Neural progenitor cell (in vitro differentiated cells): ENCODE data around the gene WNT3A. TPM values are rescaled to one million over a fixed set of nuclear protein-coding genes. Genes with fewer than 3 reads are reported as not detected.

Experiments used
- DNase-seq: peaks from one replicate; pipeline ENCODE4 v3.0.0-alpha.2; 2016; ENCODE audit warnings: low spot score
- H2AFZ ChIP-seq: fragments of 200-600 bp; sonication (generic); replicated peaks from 2 replicates; pipeline ENCODE4 v1.6.1; 2016; ENCODE audit warnings: antibody characterized with exemption
- H3F3A ChIP-seq: fragments of 200-600 bp; sonication (generic); 2 replicates; pipeline ENCODE4 v1.6.1; 2016; ENCODE audit warnings: antibody characterized with exemption, low read depth
- H3K27ac ChIP-seq: fragments of 200-600 bp; sonication (generic); 2 replicates; pipeline ENCODE4 v1.5.1; 2016; ENCODE audit warnings: mild to moderate bottlenecking
- H3K27me3 ChIP-seq: fragments of 200-600 bp; sonication (generic); 2 replicates; pipeline ENCODE4 v1.6.1; 2016; ENCODE audit warnings: mild to moderate bottlenecking, moderate library complexity
- H3K36me3 ChIP-seq: fragments of 200-600 bp; sonication (generic); 2 replicates; pipeline ENCODE4 v1.5.1; 2016
- H3K4me1 ChIP-seq: fragments of 200-600 bp; sonication (generic); 2 replicates; pipeline ENCODE4 v1.6.1; 2016; ENCODE audit warnings: mixed run types
- H3K4me2 ChIP-seq: fragments of 200-600 bp; sonication (generic); 2 replicates; pipeline ENCODE4 v1.6.1; 2016
- H3K4me3 ChIP-seq: fragments of 200-600 bp; sonication (generic); 2 replicates; pipeline ENCODE4 v1.5.1; 2016
- H3K79me2 ChIP-seq: fragments of 200-600 bp; sonication (generic); 2 replicates; pipeline ENCODE4 v1.6.1; 2016; ENCODE audit warnings: low read depth
- H3K9ac ChIP-seq: fragments of 200-600 bp; sonication (generic); 2 replicates; pipeline ENCODE4 v1.6.1; 2016
- H3K9me3 ChIP-seq: fragments of 200-600 bp; sonication (generic); 2 replicates; pipeline ENCODE4 v1.5.1; 2016; ENCODE audit warnings: low read depth
- H4K20me1 ChIP-seq: fragments of 200-600 bp; sonication (generic); 2 replicates; pipeline ENCODE4 v1.6.1; 2016; ENCODE audit warnings: low read depth
- H3K27ac Mint-ChIP-seq: 3 replicates; pipeline ENCODE4 v1.8.0; 2021; ENCODE audit warnings: mixed read lengths
- H3K27me3 Mint-ChIP-seq: 2 replicates; pipeline ENCODE4 v1.8.0; 2022; ENCODE audit warnings: low read depth, mild to moderate bottlenecking, inconsistent platforms, moderate library complexity, mixed read lengths; ENCODE audit not compliant: insufficient read depth
- H3K36me3 Mint-ChIP-seq: 3 replicates; pipeline ENCODE4 v1.8.0; 2021; ENCODE audit warnings: mixed read lengths
- H3K4me1 Mint-ChIP-seq: 3 replicates; pipeline ENCODE4 v1.8.0; 2021; ENCODE audit warnings: mixed read lengths
- H3K4me3 Mint-ChIP-seq: 3 replicates; pipeline ENCODE4 v1.8.0; 2021; ENCODE audit warnings: mild to moderate bottlenecking, moderate library complexity, mixed read lengths
- H3K9me3 Mint-ChIP-seq: 3 replicates; pipeline ENCODE4 v1.8.0; 2020; ENCODE audit warnings: mixed read lengths
- CTCF ChIP-seq: fragments of 200-600 bp; sonication (generic); IDR thresholded peaks from 2 replicates; pipeline ENCODE4 v1.5.1; 2017; ENCODE audit warnings: antibody characterized with exemption, mild to moderate bottlenecking
- EZH2 ChIP-seq: fragments of 200-600 bp; sonication (generic); IDR thresholded peaks from 2 replicates; pipeline ENCODE4 v1.6.1; 2017; ENCODE audit warnings: antibody characterized with exemption, mild to moderate bottlenecking, moderate library complexity
- EZH2phosphoT487 ChIP-seq: fragments of 200-600 bp; sonication (generic); IDR thresholded peaks from 2 replicates; pipeline ENCODE4 v1.6.1; 2017; ENCODE audit warnings: antibody characterized with exemption
- total RNA-seq: library from RNA; depleted of rRNA; stranded (reverse); fragments of >200 nt; gene quantifications from 2 replicates; pipeline ENCODE4 v1.2.3, GENCODE V29; 2015; ENCODE audit warnings: low replicate concordance

The WNT3A gene
- total RNA-seq, 1 donor from 2014 or later: not detected

- Mint-ChIP-seq H3K36me3 (no peaks in the 10 kb centered on the region), H3K27ac (no peak overlapping the region), H3K9me3 (no peaks in the 10 kb centered on the region), H3K4me3 (no peak overlapping the region), H3K4me1 (peaks cover 13% of the 10 kb centered on the region), H3K27me3 (peaks cover 17% of the 10 kb centered on the region)
- H2AFZ ChIP-seq: no peak overlapping the region
- no peaks in the 10 kb centered on the region for H3F3A ChIP-seq
- DNase-seq: no peak
- H3K4me3 ChIP-seq: no peak overlapping the region
- H3K9ac ChIP-seq: no peak overlapping the region
- peaks cover 11% of the 10 kb centered on the region for H4K20me1 ChIP-seq
- H3K36me3 ChIP-seq: no peaks in the 10 kb centered on the region
- H3K9me3 ChIP-seq: no peaks in the 10 kb centered on the region
- peaks cover 98% of the 10 kb centered on the region for H3K27me3 ChIP-seq
- H3K79me2 ChIP-seq: no peaks in the 10 kb centered on the region
- no peak overlapping the region for H3K27ac ChIP-seq
- TF ChIP-seq EZH2: no peak
- no peak overlapping the region for H3K4me2 ChIP-seq
- peaks cover 9% of the 10 kb centered on the region for H3K4me1 ChIP-seq
These were observed 63.4 kb downstream of the WNT3A start for GRCh38 chr1:228070173-228070572.

- Histone ChIP-seq H3F3A (no peaks in the 10 kb centered on the region), H3K4me2 (no peak overlapping the region), H2AFZ (no peak overlapping the region), H4K20me1 (peaks cover 11% of the 10 kb centered on the region), H3K27me3 (peaks cover 98% of the 10 kb centered on the region), H3K27ac (no peak overlapping the region), H3K9ac (no peak overlapping the region), H3K4me1 (peaks cover 9% of the 10 kb centered on the region), H3K9me3 (no peaks in the 10 kb centered on the region), H3K4me3 (no peak overlapping the region), H3K79me2 (no peaks in the 10 kb centered on the region), H3K36me3 (no peaks in the 10 kb centered on the region)
- H3K27me3 Mint-ChIP-seq: peaks cover 13% of the 10 kb centered on the region
- H3K36me3 Mint-ChIP-seq: no peaks in the 10 kb centered on the region
- peak; percentile 4 for TF ChIP-seq EZH2phosphoT487
- no peak for TF ChIP-seq EZH2
- TF ChIP-seq CTCF: no peak
- DNase-seq: no peak
- no peaks in the 10 kb centered on the region for H3K9me3 Mint-ChIP-seq
- peaks cover 20% of the 10 kb centered on the region for H3K4me1 Mint-ChIP-seq
- H3K4me3 Mint-ChIP-seq: no peak overlapping the region
- H3K27ac Mint-ChIP-seq: no peak overlapping the region
These were observed 64.1 kb downstream of the WNT3A start for GRCh38 chr1:228070851-228071250.

GRCh38 chr1:228071839-228072657 is 65.2 kb downstream of the WNT3A start:
- Histone ChIP-seq H3K27me3 (peaks cover 96% of the 10 kb centered on the region), H3F3A (no peaks in the 10 kb centered on the region), H3K27ac (no peak overlapping the region), H4K20me1 (peaks cover 13% of the 10 kb centered on the region), H2AFZ (no peak overlapping the region), H3K79me2 (no peaks in the 10 kb centered on the region), H3K36me3 (no peaks in the 10 kb centered on the region), H3K4me3 (no peak overlapping the region), H3K9me3 (no peaks in the 10 kb centered on the region), H3K9ac (no peak overlapping the region), H3K4me1 (peaks cover 9% of the 10 kb centered on the region), H3K4me2 (no peak overlapping the region)
- H3K36me3 Mint-ChIP-seq: no peaks in the 10 kb centered on the region
- no peak overlapping the region for H3K4me3 Mint-ChIP-seq
- H3K4me1 Mint-ChIP-seq: peaks cover 19% of the 10 kb centered on the region
- no peak for DNase-seq
- no peak for TF ChIP-seq CTCF
- TF ChIP-seq EZH2phosphoT487: no peak
- no peak for TF ChIP-seq EZH2
- no peaks in the 10 kb centered on the region for H3K9me3 Mint-ChIP-seq
- peaks cover 11% of the 10 kb centered on the region for H3K27me3 Mint-ChIP-seq
- H3K27ac Mint-ChIP-seq: no peak overlapping the region

GRCh38 chr1:228072658-228073043 is 65.9 kb downstream of the WNT3A start:
- H3K4me1 ChIP-seq: peaks cover 9% of the 10 kb centered on the region
- no peak overlapping the region for H2AFZ ChIP-seq
- no peak overlapping the region for H3K27ac ChIP-seq
- no peak overlapping the region for H3K9ac ChIP-seq
- peaks cover 13% of the 10 kb centered on the region for H4K20me1 ChIP-seq
- H3K9me3 ChIP-seq: no peaks in the 10 kb centered on the region
- no peak overlapping the region for H3K4me3 ChIP-seq
- H3K36me3 Mint-ChIP-seq: no peaks in the 10 kb centered on the region
- TF ChIP-seq CTCF (no peak), EZH2 (no peak), EZH2phosphoT487 (no peak)
- DNase-seq: no peak
- H3K4me3 Mint-ChIP-seq: no peak overlapping the region
- no peaks in the 10 kb centered on the region for H3K36me3 ChIP-seq
- peaks cover 90% of the 10 kb centered on the region for H3K27me3 ChIP-seq
- H3K9me3 Mint-ChIP-seq: no peaks in the 10 kb centered on the region
- no peak overlapping the region for H3K4me2 ChIP-seq
- peaks cover 11% of the 10 kb centered on the region for H3K27me3 Mint-ChIP-seq
- H3F3A ChIP-seq: no peaks in the 10 kb centered on the region
- H3K79me2 ChIP-seq: no peaks in the 10 kb centered on the region
- peaks cover 23% of the 10 kb centered on the region for H3K4me1 Mint-ChIP-seq
- no peak overlapping the region for H3K27ac Mint-ChIP-seq
